ENCODE results near the gene ROBO1.

GRCh38 chr3:78986416-78987101 is 781.2 kb downstream of the ROBO1 start:
- TF ChIP-seq CTCF (IDR thresholded peaks at IDR 0.05; ENCODE audit: insufficient read depth, low read length, poor library complexity, severe bottlenecking) (no peak), EZH2phosphoT487 (conservative IDR thresholded peaks at IDR 0.05; ENCODE audit: low read length) (no peak)
